HFFc6 (cell line): ENCODE data around the gene TEX53. TPM values are rescaled to one million over a fixed set of nuclear protein-coding genes. Genes with fewer than 3 reads are reported as not detected.
A peak's percentile ranks its signal among the peaks of the same experiment; 100 is the strongest.

Experiments used
- DNase-seq: peaks from one replicate; pipeline ENCODE4 v3.0.0-alpha.2; 2018
- H3K27ac Mint-ChIP-seq: 2 replicates; pipeline ENCODE4 v1.8.0; 2020; ENCODE audit warnings: mild to moderate bottlenecking, mixed read lengths
- H3K27me3 Mint-ChIP-seq: 2 replicates; pipeline ENCODE4 v1.8.0; 2021; ENCODE audit warnings: mild to moderate bottlenecking, moderate library complexity, mixed read lengths; ENCODE audit not compliant: insufficient read depth
- H3K36me3 Mint-ChIP-seq: 2 replicates; pipeline ENCODE4 v1.8.0; 2021; ENCODE audit warnings: low read depth, mixed read lengths
- H3K4me1 Mint-ChIP-seq: 2 replicates; pipeline ENCODE4 v1.8.0; 2020; ENCODE audit warnings: low read depth, mixed read lengths
- H3K4me3 Mint-ChIP-seq: 2 replicates; pipeline ENCODE4 v1.8.0; 2020; ENCODE audit warnings: mild to moderate bottlenecking, moderate library complexity, mixed read lengths
- H3K9me3 Mint-ChIP-seq: 2 replicates; pipeline ENCODE4 v1.8.0; 2020; ENCODE audit warnings: mild to moderate bottlenecking, mixed read lengths
- CTCF ChIP-seq: fragments of 200-600 bp; sonication (generic); IDR thresholded peaks from 2 replicates; pipeline ENCODE4 v1.5.0; 2021; ENCODE audit warnings: antibody characterized with exemption, mild to moderate bottlenecking
- total RNA-seq, 6 experiments: library from RNA; stranded (reverse); fragmentation: NEBNext Ultra II Directional; extraction: Animal tissue kit (Norgen Biotek cat#: 25700); gene quantifications; 2 replicates in 1 of 6; 3 replicates in 5 of 6; pipeline ENCODE4 v1.2.3, GENCODE V29; 2021

Gene TEX53
- total RNA-seq, 6 experiments from 2014 or later, result not detected

GRCh38 chr9:114691046-114691955 is 33.7 kb upstream of the TEX53 start:
- Mint-ChIP-seq H3K27ac (peak overlapping the region; percentile 71), H3K36me3 (peaks cover 21% of the 10 kb centered on the region), H3K4me1 (peaks cover 73% of the 10 kb centered on the region), H3K9me3 (0 out of 2 replicates have a peak, but pooled peaks cover 3% of the 10 kb centered on the region), H3K4me3 (peak overlapping the region; percentile 69), H3K27me3 (peaks cover 8% of the 10 kb centered on the region)
- peak; percentile 87 for DNase-seq
- TF ChIP-seq CTCF, result no peak

- Mint-ChIP-seq H3K9me3 (0 out of 2 replicates have a peak, but pooled peaks cover 3% of the 10 kb centered on the region), H3K4me1 (peaks cover 79% of the 10 kb centered on the region), H3K27ac (no peak overlapping the region; the same call in 1 of the 2 replicates), H3K4me3 (no peak overlapping the region), H3K27me3 (peaks cover 8% of the 10 kb centered on the region), H3K36me3 (peaks cover 21% of the 10 kb centered on the region)
- DNase-seq, result no peak
- no peak for TF ChIP-seq CTCF
These were observed 32.7 kb upstream of the TEX53 start for GRCh38 chr9:114690308-114690707.

GRCh38 chr9:114689813-114690212 is 32.2 kb upstream of the TEX53 start:
- Mint-ChIP-seq H3K9me3 (0 out of 2 replicates have a peak, but pooled peaks cover 3% of the 10 kb centered on the region), H3K36me3 (peaks cover 21% of the 10 kb centered on the region), H3K27me3 (peaks cover 8% of the 10 kb centered on the region), H3K4me3 (no peak overlapping the region), H3K27ac (no peak overlapping the region), H3K4me1 (peaks cover 75% of the 10 kb centered on the region)
- no peak for DNase-seq
- TF ChIP-seq CTCF, result no peak

- Mint-ChIP-seq H3K27me3 (peaks cover 8% of the 10 kb centered on the region), H3K27ac (no peak overlapping the region), H3K9me3 (0 out of 2 replicates have a peak, but pooled peaks cover 3% of the 10 kb centered on the region), H3K4me3 (no peak overlapping the region), H3K4me1 (peaks cover 67% of the 10 kb centered on the region), H3K36me3 (peaks cover 21% of the 10 kb centered on the region)
- DNase-seq, result no peak
- no peak for TF ChIP-seq CTCF
These were observed 31.5 kb upstream of the TEX53 start for GRCh38 chr9:114688909-114689610.

GRCh38 chr9:114688379-114688778 is 30.8 kb upstream of the TEX53 start:
- H3K27ac Mint-ChIP-seq, result no peak overlapping the region
- no peak for DNase-seq
- peaks cover 21% of the 10 kb centered on the region for H3K36me3 Mint-ChIP-seq
- TF ChIP-seq CTCF, result no peak
- peaks cover 8% of the 10 kb centered on the region for H3K27me3 Mint-ChIP-seq
- 0 out of 2 replicates have a peak, but pooled peaks cover 3% of the 10 kb centered on the region for H3K9me3 Mint-ChIP-seq
- peaks cover 60% of the 10 kb centered on the region for H3K4me1 Mint-ChIP-seq
- H3K4me3 Mint-ChIP-seq, result no peak overlapping the region
